ENCODE measurements around the gene FALEC. TPM values are rescaled to one million over a fixed set of nuclear protein-coding genes. Genes with fewer than 3 reads are reported as not detected.

Gene FALEC
- under 1 TPM in 2 of 6 experiments, not detected in 4; 0.43 to 0.59 TPM for total RNA-seq (2021; fragmentation: NEBNext Ultra II Directional; extraction: Animal tissue kit (Norgen Biotek cat#: 25700))
- long read RNA-seq = 0 reads

DNA sequence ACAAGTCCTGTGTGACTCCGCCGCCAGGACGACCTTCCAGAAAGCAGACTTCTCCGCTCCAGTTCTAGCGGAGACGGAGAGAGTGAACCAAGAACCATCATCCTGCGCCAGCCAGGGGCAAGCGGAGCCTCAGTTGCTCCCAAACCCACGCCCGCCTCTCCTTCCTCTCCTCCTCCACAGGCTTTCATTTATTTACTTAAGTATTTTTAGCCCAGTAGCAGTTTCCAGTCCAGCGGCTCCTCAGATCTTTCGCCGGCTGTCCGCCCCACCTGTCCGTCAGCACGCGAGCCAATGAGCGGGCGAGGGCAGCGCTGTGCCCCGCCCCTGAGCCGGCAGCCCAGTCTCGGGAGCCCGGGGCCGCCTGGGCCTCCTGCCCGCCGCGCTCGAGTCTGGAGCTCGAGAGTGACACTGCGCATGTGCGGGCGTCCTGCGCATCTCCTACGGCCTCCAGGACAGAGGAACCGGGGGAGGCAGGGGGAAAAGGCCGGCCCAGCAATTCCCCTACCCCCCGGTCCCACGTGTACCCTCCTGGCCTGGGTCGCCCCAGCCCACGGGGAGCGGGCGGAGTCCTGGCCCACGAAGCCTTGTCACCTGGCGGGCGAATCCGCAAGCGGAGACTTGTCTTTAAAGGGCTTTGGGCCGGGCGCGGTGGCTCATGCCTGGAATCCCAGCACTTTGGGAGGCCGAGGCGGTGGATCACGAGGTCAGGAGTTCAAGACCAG lies at the start of gene FALEC:
FALEC (plus strand) TSS at position 425 of the 722 bp plus-strand sequence.
- Mint-ChIP-seq H3K27ac (peak within 1 kb of the TSS; percentile 67), H3K4me3 (peak within 1 kb of the TSS; percentile 89), H3K36me3 (ENCODE audit: low read depth) (peaks cover 22% of the 10 kb centered on the region), H3K27me3 (ENCODE audit: insufficient read depth) (peaks cover 3% of the 10 kb centered on the region; the same call in 1 of the 2 replicates), H3K4me1 (ENCODE audit: low read depth) (peaks cover 34% of the 10 kb centered on the region), H3K9me3 (no peaks in the 10 kb centered on the region)
- DNase-seq = peak; percentile 94
- TF ChIP-seq, protein P1, sequence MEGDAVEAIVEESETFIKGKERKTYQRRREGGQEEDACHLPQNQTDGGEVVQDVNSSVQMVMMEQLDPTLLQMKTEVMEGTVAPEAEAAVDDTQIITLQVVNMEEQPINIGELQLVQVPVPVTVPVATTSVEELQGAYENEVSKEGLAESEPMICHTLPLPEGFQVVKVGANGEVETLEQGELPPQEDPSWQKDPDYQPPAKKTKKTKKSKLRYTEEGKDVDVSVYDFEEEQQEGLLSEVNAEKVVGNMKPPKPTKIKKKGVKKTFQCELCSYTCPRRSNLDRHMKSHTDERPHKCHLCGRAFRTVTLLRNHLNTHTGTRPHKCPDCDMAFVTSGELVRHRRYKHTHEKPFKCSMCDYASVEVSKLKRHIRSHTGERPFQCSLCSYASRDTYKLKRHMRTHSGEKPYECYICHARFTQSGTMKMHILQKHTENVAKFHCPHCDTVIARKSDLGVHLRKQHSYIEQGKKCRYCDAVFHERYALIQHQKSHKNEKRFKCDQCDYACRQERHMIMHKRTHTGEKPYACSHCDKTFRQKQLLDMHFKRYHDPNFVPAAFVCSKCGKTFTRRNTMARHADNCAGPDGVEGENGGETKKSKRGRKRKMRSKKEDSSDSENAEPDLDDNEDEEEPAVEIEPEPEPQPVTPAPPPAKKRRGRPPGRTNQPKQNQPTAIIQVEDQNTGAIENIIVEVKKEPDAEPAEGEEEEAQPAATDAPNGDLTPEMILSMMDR (IDR thresholded peaks at IDR 0.05) = no peak

DNA sequence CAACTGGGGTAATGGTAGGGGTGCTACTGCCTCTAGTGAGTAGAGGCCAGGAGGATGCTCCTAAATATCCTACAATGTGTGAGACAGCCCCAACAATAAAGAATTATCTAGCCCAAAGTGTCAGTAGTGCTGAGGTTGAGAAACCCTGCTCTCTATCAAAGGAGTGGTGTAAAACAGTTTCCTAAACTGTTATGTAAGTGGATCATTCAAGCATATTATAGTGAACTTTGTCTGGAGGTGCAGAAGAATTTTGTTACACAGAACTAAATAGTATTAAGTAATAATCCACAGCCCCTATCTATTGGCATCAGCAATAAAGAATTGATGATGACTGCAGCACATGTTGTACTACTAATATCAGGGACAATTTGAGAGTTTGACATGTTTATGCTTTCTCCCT lies 48.6 kb upstream of the FALEC start:
- Mint-ChIP-seq H3K4me1 (ENCODE audit: low read depth) (no peaks in the 10 kb centered on the region), H3K27ac (no peak overlapping the region; the same call in 1 of the 2 replicates), H3K4me3 (no peak overlapping the region), H3K27me3 (ENCODE audit: insufficient read depth) (peaks cover 4% of the 10 kb centered on the region; the same call in 1 of the 2 replicates), H3K36me3 (ENCODE audit: low read depth) (peaks cover 21% of the 10 kb centered on the region), H3K9me3 (no peaks in the 10 kb centered on the region)
- TF ChIP-seq, protein P1 (IDR thresholded peaks at IDR 0.05) = no peak
- DNase-seq = no peak

DNA sequence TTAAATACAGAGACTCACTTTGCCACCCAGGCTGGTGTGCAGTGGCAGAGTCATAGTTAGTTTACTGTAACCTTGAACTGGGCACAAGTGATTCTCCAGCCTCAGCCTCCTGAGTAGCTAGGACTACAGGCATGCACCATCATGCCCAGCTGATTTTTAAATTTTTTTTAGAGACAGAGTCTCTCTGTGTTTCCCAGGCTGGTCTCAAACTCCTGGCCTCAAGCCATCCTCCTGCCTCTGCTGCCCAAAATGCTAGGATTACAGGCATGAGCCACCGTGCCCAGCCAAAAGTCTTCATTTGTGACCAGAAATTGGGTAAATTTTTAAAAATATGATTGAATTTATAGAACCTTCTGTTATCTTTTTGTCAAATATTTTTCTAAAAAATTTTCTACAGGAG lies 46.3 kb upstream of the FALEC start:
- DNase-seq = no peak
- H3K4me1 Mint-ChIP-seq (ENCODE audit: low read depth) = no peaks in the 10 kb centered on the region
- no peaks in the 10 kb centered on the region for H3K9me3 Mint-ChIP-seq
- H3K4me3 Mint-ChIP-seq = no peak overlapping the region
- TF ChIP-seq, protein P1 (IDR thresholded peaks at IDR 0.05) = no peak
- no peak overlapping the region for H3K27ac Mint-ChIP-seq
- peaks cover 3% of the 10 kb centered on the region; the same call in 1 of the 2 replicates for H3K27me3 Mint-ChIP-seq (ENCODE audit: insufficient read depth)
- H3K36me3 Mint-ChIP-seq (ENCODE audit: low read depth) = peaks cover 23% of the 10 kb centered on the region

DNA sequence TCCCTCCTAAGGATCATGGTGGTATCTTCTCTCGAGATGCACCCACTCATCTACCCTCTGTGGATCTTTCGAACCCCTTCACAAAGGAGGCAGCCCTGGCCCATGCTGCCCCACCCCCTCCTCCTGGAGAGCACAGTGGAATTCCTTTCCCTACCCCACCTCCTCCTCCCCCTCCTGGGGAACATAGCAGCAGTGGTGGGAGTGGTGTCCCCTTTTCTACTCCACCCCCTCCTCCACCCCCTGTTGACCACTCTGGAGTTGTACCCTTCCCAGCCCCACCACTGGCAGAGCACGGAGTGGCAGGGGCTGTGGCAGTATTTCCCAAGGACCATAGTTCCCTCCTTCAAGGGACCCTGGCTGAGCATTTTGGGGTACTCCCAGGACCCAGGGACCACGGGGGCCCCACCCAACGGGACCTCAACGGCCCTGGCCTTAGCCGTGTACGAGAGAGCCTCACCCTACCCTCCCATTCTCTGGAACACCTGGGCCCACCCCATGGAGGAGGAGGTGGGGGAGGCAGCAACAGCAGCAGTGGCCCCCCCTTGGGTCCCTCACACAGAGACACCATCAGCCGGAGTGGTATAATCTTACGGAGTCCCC lies 42.9 kb upstream of the FALEC start:
- H3K4me3 Mint-ChIP-seq = no peak overlapping the region
- H3K36me3 Mint-ChIP-seq (ENCODE audit: low read depth) = peaks cover 22% of the 10 kb centered on the region
- H3K4me1 Mint-ChIP-seq (ENCODE audit: low read depth) = peaks cover 27% of the 10 kb centered on the region
- H3K27me3 Mint-ChIP-seq (ENCODE audit: insufficient read depth) = no peaks in the 10 kb centered on the region; the same call in 1 of the 2 replicates
- TF ChIP-seq, protein P1 (IDR thresholded peaks at IDR 0.05) = no peak
- no peaks in the 10 kb centered on the region for H3K9me3 Mint-ChIP-seq
- no peak for DNase-seq
- no peak overlapping the region for H3K27ac Mint-ChIP-seq

DNA sequence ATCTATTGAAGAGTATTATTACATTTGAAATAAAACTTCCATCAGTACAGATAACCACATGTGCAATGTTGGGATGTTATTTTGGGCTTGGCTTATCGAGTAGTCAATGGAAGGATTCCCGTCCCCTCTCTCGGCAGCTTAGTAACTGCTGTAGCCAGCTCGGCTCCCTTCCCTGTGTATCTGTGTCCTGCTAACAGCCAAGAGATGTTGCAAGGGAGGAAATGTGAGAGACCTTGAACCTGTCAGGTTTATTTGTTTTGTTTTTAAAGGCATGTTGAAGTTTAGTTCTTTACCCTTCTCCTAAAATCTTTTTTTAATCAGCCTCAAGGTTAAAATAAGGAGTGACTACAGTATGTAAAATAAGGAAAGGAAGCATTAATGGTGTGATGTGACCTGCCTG lies 41.9 kb upstream of the FALEC start:
- DNase-seq = no peak
- H3K36me3 Mint-ChIP-seq (ENCODE audit: low read depth) = peaks cover 22% of the 10 kb centered on the region
- H3K9me3 Mint-ChIP-seq = no peaks in the 10 kb centered on the region
- H3K4me1 Mint-ChIP-seq (ENCODE audit: low read depth) = peaks cover 36% of the 10 kb centered on the region
- H3K4me3 Mint-ChIP-seq = no peak overlapping the region
- peaks cover 2% of the 10 kb centered on the region for H3K27me3 Mint-ChIP-seq (ENCODE audit: insufficient read depth)
- TF ChIP-seq, protein P1 (IDR thresholded peaks at IDR 0.05) = no peak
- no peak overlapping the region for H3K27ac Mint-ChIP-seq

All from HFFc6 (cell line).